HepG2 (cell line): ENCODE results near the gene PRELID1.

Experiments
- CREM ChIP-seq, 2 experiments: sonication (generic) in 1 of 2; formaldehyde crosslinking in 1 of 2; IDR thresholded peaks; 2 replicates each; pipeline versions ENCODE4 v1.4.0 to v1.6.1; 2016 to 2020; ENCODE audit warnings: antibody characterized with exemption in 1 of 2, mild to moderate bottlenecking in 1 of 2, missing genetic modification reagents in 1 of 2
- HMG20A ChIP-seq: IDR thresholded peaks from 2 replicates; pipeline ENCODE4 v1.6.1; 2016; ENCODE audit warnings: borderline replicate concordance
- NAIF1 ChIP-seq: sonication (generic); formaldehyde crosslinking; IDR thresholded peaks from 2 replicates; pipeline ENCODE4 v1.5.0; 2020; ENCODE audit warnings: mild to moderate bottlenecking, missing genetic modification reagents, borderline replicate concordance
- RNF2 ChIP-seq: fragments of 450-650 bp; conservative IDR thresholded peaks from 2 replicates; pipeline ENCODE4 v1.6.1; 2016; ENCODE audit warnings: low read depth
- ZFP36 ChIP-seq: fragments of 150-350 bp; IDR thresholded peaks from 2 replicates; pipeline ENCODE4 v1.6.1; 2018; ENCODE audit warnings: borderline replicate concordance, low read length, low read depth; ENCODE audit not compliant: partially characterized antibody
- ZNF121 ChIP-seq: sonication (generic); formaldehyde crosslinking; IDR thresholded peaks from 2 replicates; pipeline ENCODE4 v1.5.0; 2020; ENCODE audit warnings: mild to moderate bottlenecking, missing genetic modification reagents
- TF ChIP-seq, protein P1 (sequence below): sonication (generic); formaldehyde crosslinking; IDR thresholded peaks from 2 replicates; pipeline ENCODE4 v1.5.0; 2020; ENCODE audit warnings: mild to moderate bottlenecking, missing genetic modification reagents, moderate library complexity
- TF ChIP-seq, protein P2 (sequence below): IDR thresholded peaks from 2 replicates; pipeline ENCODE4 v1.6.1; 2012; ENCODE audit warnings: inconsistent platforms
- TF ChIP-seq, protein P3 (sequence below): sonication (generic); formaldehyde crosslinking; IDR thresholded peaks from 2 replicates; pipeline ENCODE4 v1.5.0; 2020; ENCODE audit warnings: missing genetic modification reagents

DNA sequence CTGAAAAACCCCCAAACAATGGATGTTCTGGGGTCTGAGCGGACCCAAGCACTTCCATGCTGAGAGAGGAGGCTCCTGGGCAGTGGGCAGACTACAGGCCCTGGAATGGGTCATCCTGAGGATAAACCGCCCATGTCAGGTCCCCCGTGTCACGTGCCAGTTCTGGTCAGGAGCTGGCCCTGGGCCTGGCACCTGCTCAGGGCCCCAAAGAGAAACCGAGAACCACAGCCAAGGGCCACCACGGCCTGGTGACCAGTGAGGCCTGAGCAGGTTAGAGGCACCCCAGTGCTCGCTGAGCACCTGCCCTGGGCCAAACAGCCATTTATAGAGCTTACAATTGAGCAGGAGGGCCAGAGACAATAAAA is 32.1 kb downstream of the PRELID1 start:
- TF ChIP-seq ZNF121 (CRISPR knock-in tag), result no peak
- TF ChIP-seq, protein P1, sequence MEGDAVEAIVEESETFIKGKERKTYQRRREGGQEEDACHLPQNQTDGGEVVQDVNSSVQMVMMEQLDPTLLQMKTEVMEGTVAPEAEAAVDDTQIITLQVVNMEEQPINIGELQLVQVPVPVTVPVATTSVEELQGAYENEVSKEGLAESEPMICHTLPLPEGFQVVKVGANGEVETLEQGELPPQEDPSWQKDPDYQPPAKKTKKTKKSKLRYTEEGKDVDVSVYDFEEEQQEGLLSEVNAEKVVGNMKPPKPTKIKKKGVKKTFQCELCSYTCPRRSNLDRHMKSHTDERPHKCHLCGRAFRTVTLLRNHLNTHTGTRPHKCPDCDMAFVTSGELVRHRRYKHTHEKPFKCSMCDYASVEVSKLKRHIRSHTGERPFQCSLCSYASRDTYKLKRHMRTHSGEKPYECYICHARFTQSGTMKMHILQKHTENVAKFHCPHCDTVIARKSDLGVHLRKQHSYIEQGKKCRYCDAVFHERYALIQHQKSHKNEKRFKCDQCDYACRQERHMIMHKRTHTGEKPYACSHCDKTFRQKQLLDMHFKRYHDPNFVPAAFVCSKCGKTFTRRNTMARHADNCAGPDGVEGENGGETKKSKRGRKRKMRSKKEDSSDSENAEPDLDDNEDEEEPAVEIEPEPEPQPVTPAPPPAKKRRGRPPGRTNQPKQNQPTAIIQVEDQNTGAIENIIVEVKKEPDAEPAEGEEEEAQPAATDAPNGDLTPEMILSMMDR (CRISPR knock-in tag), result no peak
- TF ChIP-seq, protein P2, sequence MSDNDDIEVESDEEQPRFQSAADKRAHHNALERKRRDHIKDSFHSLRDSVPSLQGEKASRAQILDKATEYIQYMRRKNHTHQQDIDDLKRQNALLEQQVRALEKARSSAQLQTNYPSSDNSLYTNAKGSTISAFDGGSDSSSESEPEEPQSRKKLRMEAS, result no peak
- no peak for TF ChIP-seq HMG20A (CRISPR knock-in tag)
- no peak for TF ChIP-seq CREM (IDR thresholded peaks at IDR 0.05)
- no peak for TF ChIP-seq CREM (CRISPR knock-in tag; IDR thresholded peaks at IDR 0.05)
- TF ChIP-seq, protein P3, sequence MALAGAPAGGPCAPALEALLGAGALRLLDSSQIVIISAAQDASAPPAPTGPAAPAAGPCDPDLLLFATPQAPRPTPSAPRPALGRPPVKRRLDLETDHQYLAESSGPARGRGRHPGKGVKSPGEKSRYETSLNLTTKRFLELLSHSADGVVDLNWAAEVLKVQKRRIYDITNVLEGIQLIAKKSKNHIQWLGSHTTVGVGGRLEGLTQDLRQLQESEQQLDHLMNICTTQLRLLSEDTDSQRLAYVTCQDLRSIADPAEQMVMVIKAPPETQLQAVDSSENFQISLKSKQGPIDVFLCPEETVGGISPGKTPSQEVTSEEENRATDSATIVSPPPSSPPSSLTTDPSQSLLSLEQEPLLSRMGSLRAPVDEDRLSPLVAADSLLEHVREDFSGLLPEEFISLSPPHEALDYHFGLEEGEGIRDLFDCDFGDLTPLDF (CRISPR knock-in tag), result no peak
- TF ChIP-seq ZFP36, result no peak
- no peak for TF ChIP-seq NAIF1 (CRISPR knock-in tag)
- no peak for TF ChIP-seq RNF2
